Epithelial cell of proximal tubule (primary cell): Measurements from ENCODE around the gene TRPC6. TPM values are rescaled to one million over a fixed set of nuclear protein-coding genes. Genes with fewer than 3 reads are reported as not detected.

Experiments used
- DNase-seq: peaks from one replicate; pipeline ENCODE4 v3.0.0-alpha.2; 2011; ENCODE audit warnings: low read depth
- H3K4me3 ChIP-seq: 2 replicates; pipeline ENCODE4 v1.5.1; 2011; ENCODE audit warnings: low read depth, mild to moderate bottlenecking, low read length
- CTCF ChIP-seq: conservative IDR thresholded peaks from 2 replicates; pipeline ENCODE4 v1.5.1; 2012; ENCODE audit warnings: low read depth, mild to moderate bottlenecking, low read length
- total RNA-seq: library from RNA; depleted of rRNA; stranded (reverse); fragments of >200 nt; gene quantifications from 2 replicates; pipeline ENCODE4 v1.2.3, GENCODE V29; 2015

The TRPC6 gene
- total RNA-seq, 1 donor from 2014 or later, result 0.35 TPM

- DNase-seq, result no peak
- peak; percentile 62 for TF ChIP-seq CTCF
- H3K4me3 ChIP-seq, result no peak overlapping the region
Measured at GRCh38 chr11:101428918-101429317, 154.9 kb downstream of the TRPC6 start.

GRCh38 chr11:101407324-101407723 is 176.5 kb downstream of the TRPC6 start:
- DNase-seq, result no peak
- no peak for TF ChIP-seq CTCF
- no peak overlapping the region for H3K4me3 ChIP-seq
